Karpas-422 (cell line): ENCODE results near the gene WNT9B. TPM values are rescaled to one million over a fixed set of nuclear protein-coding genes. Genes with fewer than 3 reads are reported as not detected.

Experiments
- DNase-seq: peaks from one replicate; pipeline ENCODE4 v3.0.0-alpha.2; 2015
- H2AFZ ChIP-seq: fragments of 200-600 bp; sonication (generic); 2 replicates; pipeline ENCODE4 v1.6.1; 2014; ENCODE audit warnings: antibody characterized with exemption, low read length, mixed read lengths
- H3K27ac ChIP-seq: fragments of 200-600 bp; sonication (generic); 2 replicates; pipeline ENCODE4 v1.5.1; 2014; ENCODE audit warnings: mild to moderate bottlenecking, low read length, moderate library complexity
- H3K27me3 ChIP-seq: fragments of 200-600 bp; sonication (generic); 2 replicates; pipeline ENCODE4 v1.6.1; 2014; ENCODE audit warnings: low read length, mixed read lengths
- H3K36me3 ChIP-seq: fragments of 200-600 bp; sonication (generic); 2 replicates; pipeline ENCODE4 v1.6.1; 2014; ENCODE audit warnings: low read length, mixed read lengths; ENCODE audit not compliant: insufficient read depth
- H3K4me1 ChIP-seq: fragments of 200-600 bp; sonication (generic); 2 replicates; pipeline ENCODE4 v1.6.1; 2014; ENCODE audit warnings: mild to moderate bottlenecking, low read length, mixed read lengths
- H3K4me2 ChIP-seq: fragments of 200-600 bp; sonication (generic); 2 replicates; pipeline ENCODE4 v1.6.1; 2014; ENCODE audit warnings: low read length, low read depth, mild to moderate bottlenecking; ENCODE audit not compliant: poor library complexity, severe bottlenecking
- H3K4me3 ChIP-seq: fragments of 200-600 bp; sonication (generic); 2 replicates; pipeline ENCODE4 v1.5.1; 2014; ENCODE audit warnings: mild to moderate bottlenecking, antibody characterized with exemption, low read length, mixed read lengths
- H3K79me2 ChIP-seq: fragments of 200-600 bp; sonication (generic); 2 replicates; pipeline ENCODE4 v1.6.1; 2014; ENCODE audit warnings: mild to moderate bottlenecking, low read length, mixed read lengths
- H3K9ac ChIP-seq: fragments of 200-600 bp; sonication (generic); 2 replicates; pipeline ENCODE4 v1.6.0; 2014; ENCODE audit warnings: low read length
- H3K9me2 ChIP-seq: fragments of 200-600 bp; sonication (generic), shearing (Covaris generic); replicated peaks from 2 replicates; pipeline ENCODE4 v1.6.0; 2014; ENCODE audit warnings: mild to moderate bottlenecking, low read length, moderate library complexity; ENCODE audit not compliant: insufficient read depth
- H3K9me3 ChIP-seq: fragments of 300-700, 200-600 bp; sonication (generic); 2 replicates; pipeline ENCODE4 v1.6.1; 2014; ENCODE audit warnings: low read length, mixed read lengths
- H4K20me1 ChIP-seq: fragments of 200-600 bp; sonication (generic); 2 replicates; pipeline ENCODE4 v1.6.1; 2014; ENCODE audit warnings: mild to moderate bottlenecking, antibody characterized with exemption, low read length, low read depth; ENCODE audit not compliant: insufficient read depth
- total RNA-seq: library from RNA; depleted of rRNA; stranded (reverse); fragments of >200 nt; shearing (Covaris generic); gene quantifications from 2 replicates; pipeline ENCODE4 v1.2.3, GENCODE V29; 2014; ENCODE audit warnings: low replicate concordance

WNT9B gene
- total RNA-seq, 1 experiment from 2014 or later, result not detected

DNA sequence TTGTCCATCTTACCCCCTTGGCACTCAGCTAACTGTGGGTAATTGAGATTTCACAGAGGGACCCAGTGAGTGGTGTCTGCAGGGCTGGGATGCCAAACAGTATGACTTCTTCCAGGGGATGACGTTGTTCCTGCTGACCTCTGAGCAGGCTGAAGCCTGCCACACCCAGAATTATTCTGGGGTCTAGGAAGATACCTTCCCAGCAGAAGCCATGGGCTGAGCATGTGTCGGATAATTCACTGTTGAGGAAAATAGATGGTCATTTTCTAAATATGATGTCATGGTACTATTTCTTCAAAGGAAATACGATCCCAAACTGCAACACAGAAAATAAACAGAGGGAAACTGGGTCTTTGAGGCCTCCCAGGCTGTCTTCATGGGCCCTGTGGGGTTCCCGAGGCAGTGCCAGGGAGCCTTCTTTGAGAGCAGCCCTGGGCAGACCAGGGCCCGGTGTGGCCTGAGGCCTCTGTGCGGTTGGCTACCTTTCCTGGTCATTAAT is 17.4 kb downstream of the WNT9B start:
- no peak overlapping the region for H3K4me3 ChIP-seq
- DNase-seq, result no peak
- H3K9me2 ChIP-seq, result no peaks in the 10 kb centered on the region
- H3K4me1 ChIP-seq, result peaks cover 10% of the 10 kb centered on the region
- H3K27ac ChIP-seq, result no peak overlapping the region
- H3K4me2 ChIP-seq, result no peak overlapping the region
- H3K79me2 ChIP-seq, result no peaks in the 10 kb centered on the region
- H2AFZ ChIP-seq, result no peak overlapping the region
- no peaks in the 10 kb centered on the region for H3K9me3 ChIP-seq
- H3K9ac ChIP-seq, result no peak overlapping the region
- no peaks in the 10 kb centered on the region for H3K27me3 ChIP-seq
- no peaks in the 10 kb centered on the region for H4K20me1 ChIP-seq
- H3K36me3 ChIP-seq, result no peaks in the 10 kb centered on the region

DNA sequence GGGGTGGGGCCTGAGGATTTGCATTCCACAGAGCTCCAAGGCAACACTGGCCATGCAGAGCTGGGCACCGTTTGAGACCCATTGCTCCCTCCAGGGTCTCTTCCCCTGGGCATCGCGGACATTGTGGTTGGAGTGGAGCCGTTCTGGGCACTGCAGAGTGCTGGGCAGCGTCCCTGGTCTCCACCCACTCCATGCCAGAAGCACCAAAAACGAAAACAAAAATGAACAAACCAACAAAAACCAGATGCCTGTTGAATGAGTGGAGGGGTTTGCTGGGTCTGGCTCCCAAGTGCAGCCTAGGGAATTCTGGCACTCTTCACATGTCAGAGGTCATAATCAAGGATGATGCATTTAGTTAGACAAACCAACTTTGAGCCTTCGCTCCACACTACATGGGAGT is 17.9 kb downstream of the WNT9B start:
- no peak overlapping the region for H3K9ac ChIP-seq
- DNase-seq, result no peak
- H3K9me3 ChIP-seq, result no peaks in the 10 kb centered on the region
- no peaks in the 10 kb centered on the region for H4K20me1 ChIP-seq
- no peaks in the 10 kb centered on the region for H3K27me3 ChIP-seq
- H3K27ac ChIP-seq, result no peak overlapping the region
- peaks cover 10% of the 10 kb centered on the region for H3K4me1 ChIP-seq
- H2AFZ ChIP-seq, result no peak overlapping the region
- H3K9me2 ChIP-seq, result no peaks in the 10 kb centered on the region
- no peaks in the 10 kb centered on the region for H3K79me2 ChIP-seq
- H3K36me3 ChIP-seq, result no peaks in the 10 kb centered on the region
- H3K4me3 ChIP-seq, result no peak overlapping the region
- no peak overlapping the region for H3K4me2 ChIP-seq

DNA sequence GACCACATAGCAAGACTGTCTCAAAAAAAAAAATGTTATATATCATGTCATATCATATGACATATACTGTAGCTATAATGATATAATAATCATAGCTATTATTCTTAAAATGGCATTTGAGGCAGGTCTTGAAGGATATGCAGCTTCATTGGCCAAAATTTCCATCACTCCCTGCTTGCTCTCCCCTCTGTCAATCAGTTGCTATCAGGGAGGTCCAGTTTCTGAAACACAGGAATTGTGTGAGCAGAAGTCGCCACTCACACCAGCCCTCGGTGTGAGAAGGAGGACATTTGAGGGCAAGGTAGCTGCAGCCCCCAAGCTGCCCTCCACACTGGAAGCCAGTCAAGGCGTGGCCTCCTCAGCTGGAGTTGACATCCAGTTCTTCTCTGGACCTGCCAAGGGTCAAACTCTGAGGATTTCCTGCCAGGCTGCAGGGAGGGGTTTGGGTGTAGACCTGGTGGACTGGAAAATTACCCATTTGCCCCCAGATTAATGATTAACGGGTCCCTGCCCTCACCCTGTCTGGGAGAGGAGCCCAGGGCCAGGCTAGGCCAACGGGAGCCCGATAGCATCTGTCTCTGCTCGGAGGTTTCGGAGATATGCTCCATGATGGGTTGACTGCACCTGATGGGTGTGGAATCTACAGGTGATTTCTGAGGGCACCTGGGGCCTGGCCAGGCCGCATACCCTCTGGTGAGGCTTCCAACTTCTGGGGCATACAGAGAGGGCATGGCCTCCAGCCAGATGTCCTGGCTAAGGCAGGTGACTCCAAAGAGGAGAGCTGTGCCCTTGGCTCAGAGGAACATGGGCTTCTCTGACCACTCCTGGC is 18.8 kb downstream of the WNT9B start:
- H3K4me3 ChIP-seq, result no peak overlapping the region
- no peaks in the 10 kb centered on the region for H3K9me2 ChIP-seq
- H3K79me2 ChIP-seq, result no peaks in the 10 kb centered on the region
- no peak overlapping the region for H3K4me2 ChIP-seq
- no peaks in the 10 kb centered on the region for H3K9me3 ChIP-seq
- H3K4me1 ChIP-seq, result peaks cover 2% of the 10 kb centered on the region
- H3K36me3 ChIP-seq, result no peaks in the 10 kb centered on the region
- no peaks in the 10 kb centered on the region for H4K20me1 ChIP-seq
- DNase-seq, result no peak
- no peak overlapping the region for H2AFZ ChIP-seq
- no peaks in the 10 kb centered on the region for H3K27me3 ChIP-seq
- H3K9ac ChIP-seq, result no peak overlapping the region
- H3K27ac ChIP-seq, result no peak overlapping the region

DNA sequence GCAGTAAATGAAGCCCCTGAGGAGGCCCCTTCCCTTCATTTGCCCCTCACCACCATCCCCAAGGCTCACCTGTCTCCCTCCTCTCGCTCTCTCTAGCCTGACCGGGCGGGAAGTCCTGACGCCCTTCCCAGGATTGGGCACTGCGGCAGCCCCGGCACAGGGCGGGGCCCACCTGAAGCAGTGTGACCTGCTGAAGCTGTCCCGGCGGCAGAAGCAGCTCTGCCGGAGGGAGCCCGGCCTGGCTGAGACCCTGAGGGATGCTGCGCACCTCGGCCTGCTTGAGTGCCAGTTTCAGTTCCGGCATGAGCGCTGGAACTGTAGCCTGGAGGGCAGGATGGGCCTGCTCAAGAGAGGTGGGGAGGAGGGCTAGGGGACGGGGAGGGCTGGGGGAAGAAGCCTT is 21.0 kb downstream of the WNT9B start:
- H3K4me2 ChIP-seq, result no peak overlapping the region
- H3K4me1 ChIP-seq, result no peaks in the 10 kb centered on the region
- no peak overlapping the region for H3K9ac ChIP-seq

DNA sequence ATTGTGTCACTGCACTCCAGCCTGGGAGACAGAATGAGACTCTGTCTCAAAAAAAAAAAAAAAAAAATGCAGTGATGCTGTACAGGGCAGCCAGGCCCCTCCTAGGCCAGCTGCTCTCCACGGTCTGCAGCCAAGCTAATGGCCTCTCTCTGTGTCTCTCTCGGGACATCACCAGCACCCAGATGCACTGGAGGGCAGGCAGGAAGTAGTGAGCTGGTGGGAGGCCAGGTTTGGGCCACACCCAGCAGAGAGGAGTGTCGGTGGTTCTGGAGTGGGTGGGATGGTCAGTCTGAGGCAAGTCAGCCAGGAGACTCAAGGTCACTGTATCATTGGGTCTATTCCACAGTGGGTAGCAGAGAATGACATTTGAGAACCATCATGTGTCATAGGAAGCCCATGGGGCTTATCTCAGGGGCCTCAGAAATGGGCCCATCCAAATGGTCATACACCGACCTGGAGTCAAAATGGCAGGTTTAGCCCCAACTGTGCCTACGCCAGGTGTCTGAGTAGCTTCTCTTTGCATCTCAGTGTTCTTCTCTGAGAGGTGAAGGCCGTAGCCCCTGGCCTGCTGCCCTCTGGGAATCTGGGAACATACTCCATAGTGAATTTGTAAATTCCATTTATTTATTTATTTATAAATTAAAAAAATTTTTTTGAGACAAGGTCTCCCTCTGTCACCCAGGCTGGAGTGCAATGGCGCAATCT is 22.7 kb downstream of the WNT9B start:
- H2AFZ ChIP-seq, result no peak overlapping the region
- no peaks in the 10 kb centered on the region for H3K4me1 ChIP-seq
- H3K36me3 ChIP-seq, result no peaks in the 10 kb centered on the region
- H3K79me2 ChIP-seq, result no peaks in the 10 kb centered on the region
- no peaks in the 10 kb centered on the region for H3K27me3 ChIP-seq
- no peak overlapping the region for H3K4me2 ChIP-seq
- no peak overlapping the region for H3K9ac ChIP-seq
- no peak overlapping the region for H3K27ac ChIP-seq
- no peak overlapping the region for H3K4me3 ChIP-seq
- DNase-seq, result no peak
- H4K20me1 ChIP-seq, result no peaks in the 10 kb centered on the region
- H3K9me3 ChIP-seq, result no peaks in the 10 kb centered on the region
- no peaks in the 10 kb centered on the region for H3K9me2 ChIP-seq

More for the DNA sequence above, 21.0 kb downstream of the WNT9B start:
- no peak overlapping the region for H3K4me3 ChIP-seq
- no peaks in the 10 kb centered on the region for H4K20me1 ChIP-seq
- H3K79me2 ChIP-seq, result no peaks in the 10 kb centered on the region
- H3K9me3 ChIP-seq, result no peaks in the 10 kb centered on the region
- no peak overlapping the region for H2AFZ ChIP-seq
- H3K9me2 ChIP-seq, result no peaks in the 10 kb centered on the region
- DNase-seq, result no peak
- no peaks in the 10 kb centered on the region for H3K36me3 ChIP-seq
- H3K27me3 ChIP-seq, result no peaks in the 10 kb centered on the region
- no peak overlapping the region for H3K27ac ChIP-seq

DNA sequence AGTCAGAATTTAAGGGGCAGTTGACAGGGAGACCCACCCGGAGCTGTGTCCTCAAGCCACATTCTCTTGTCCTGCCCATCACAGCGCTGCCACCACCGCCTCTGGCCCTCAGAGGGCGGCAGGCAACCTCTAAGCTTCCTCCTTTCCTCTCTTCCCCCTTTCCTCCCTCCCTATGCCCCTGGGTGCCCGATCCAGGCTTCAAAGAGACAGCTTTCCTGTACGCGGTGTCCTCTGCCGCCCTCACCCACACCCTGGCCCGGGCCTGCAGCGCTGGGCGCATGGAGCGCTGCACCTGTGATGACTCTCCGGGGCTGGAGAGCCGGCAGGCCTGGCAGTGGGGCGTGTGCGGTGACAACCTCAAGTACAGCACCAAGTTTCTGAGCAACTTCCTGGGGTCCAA is 23.5 kb downstream of the WNT9B start:
- H2AFZ ChIP-seq, result no peak overlapping the region
- no peak overlapping the region for H3K27ac ChIP-seq
- no peaks in the 10 kb centered on the region for H3K9me2 ChIP-seq
- no peak overlapping the region for H3K9ac ChIP-seq
- H3K36me3 ChIP-seq, result no peaks in the 10 kb centered on the region
- no peaks in the 10 kb centered on the region for H3K27me3 ChIP-seq
- no peaks in the 10 kb centered on the region for H3K4me1 ChIP-seq
- H3K4me2 ChIP-seq, result no peak overlapping the region
- no peaks in the 10 kb centered on the region for H3K9me3 ChIP-seq
- DNase-seq, result no peak
- no peaks in the 10 kb centered on the region for H4K20me1 ChIP-seq
- H3K4me3 ChIP-seq, result no peak overlapping the region
- no peaks in the 10 kb centered on the region for H3K79me2 ChIP-seq

DNA sequence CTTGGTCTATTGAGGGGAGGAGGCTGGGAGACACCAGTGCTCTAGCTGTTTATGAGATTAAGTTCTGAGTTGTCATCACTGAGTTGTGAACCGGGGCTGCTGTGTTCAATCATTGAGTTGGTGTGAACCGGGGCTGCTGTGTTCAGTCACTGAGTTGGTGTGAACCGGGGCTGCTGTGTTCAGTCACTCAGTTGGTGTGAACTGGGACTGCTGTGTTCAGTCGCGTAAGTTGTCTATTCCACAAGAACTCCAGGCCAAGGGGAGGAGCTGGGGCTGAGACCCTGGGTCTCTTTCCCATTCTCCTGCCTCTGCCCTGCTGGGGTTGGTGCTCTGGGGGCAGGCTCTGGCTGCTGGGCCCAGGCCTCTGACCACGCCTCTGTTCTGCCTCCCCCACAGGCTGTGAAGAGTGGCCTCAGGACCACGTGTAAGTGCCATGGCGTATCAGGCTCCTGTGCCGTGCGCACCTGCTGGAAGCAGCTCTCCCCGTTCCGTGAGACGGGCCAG is 24.5 kb downstream of the WNT9B start:
- no peak overlapping the region for H3K9ac ChIP-seq
- H3K36me3 ChIP-seq, result no peaks in the 10 kb centered on the region
- no peaks in the 10 kb centered on the region for H3K27me3 ChIP-seq
- DNase-seq, result no peak
- no peak overlapping the region for H3K4me2 ChIP-seq
- H3K79me2 ChIP-seq, result no peaks in the 10 kb centered on the region
- H3K4me3 ChIP-seq, result no peak overlapping the region
- no peaks in the 10 kb centered on the region for H4K20me1 ChIP-seq
- H3K9me3 ChIP-seq, result no peaks in the 10 kb centered on the region
- no peak overlapping the region for H2AFZ ChIP-seq
- H3K4me1 ChIP-seq, result no peaks in the 10 kb centered on the region
- H3K9me2 ChIP-seq, result no peaks in the 10 kb centered on the region
- no peak overlapping the region for H3K27ac ChIP-seq

DNA sequence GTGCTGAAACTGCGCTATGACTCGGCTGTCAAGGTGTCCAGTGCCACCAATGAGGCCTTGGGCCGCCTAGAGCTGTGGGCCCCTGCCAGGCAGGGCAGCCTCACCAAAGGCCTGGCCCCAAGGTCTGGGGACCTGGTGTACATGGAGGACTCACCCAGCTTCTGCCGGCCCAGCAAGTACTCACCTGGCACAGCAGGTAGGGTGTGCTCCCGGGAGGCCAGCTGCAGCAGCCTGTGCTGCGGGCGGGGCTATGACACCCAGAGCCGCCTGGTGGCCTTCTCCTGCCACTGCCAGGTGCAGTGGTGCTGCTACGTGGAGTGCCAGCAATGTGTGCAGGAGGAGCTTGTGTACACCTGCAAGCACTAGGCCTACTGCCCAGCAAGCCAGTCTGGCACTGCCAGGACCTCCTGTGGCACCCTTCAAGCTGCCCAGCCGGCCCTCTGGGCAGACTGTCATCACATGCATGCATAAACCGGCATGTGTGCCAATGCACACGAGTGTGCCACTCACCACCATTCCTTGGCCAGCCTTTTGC is 25.0 kb downstream of the WNT9B start:
- H3K27me3 ChIP-seq, result no peaks in the 10 kb centered on the region
- no peak overlapping the region for H3K4me3 ChIP-seq
- H3K36me3 ChIP-seq, result no peaks in the 10 kb centered on the region
- DNase-seq, result peak; percentile 74
- H2AFZ ChIP-seq, result no peak overlapping the region
- H3K9me3 ChIP-seq, result no peaks in the 10 kb centered on the region
- H3K9me2 ChIP-seq, result no peaks in the 10 kb centered on the region
- H3K79me2 ChIP-seq, result no peaks in the 10 kb centered on the region
- no peak overlapping the region for H3K9ac ChIP-seq
- H3K4me2 ChIP-seq, result no peak overlapping the region
- no peak overlapping the region for H3K27ac ChIP-seq
- H4K20me1 ChIP-seq, result no peaks in the 10 kb centered on the region
- no peaks in the 10 kb centered on the region for H3K4me1 ChIP-seq
